ENCODE data around the gene MMS22L. TPM values are rescaled to one million over a fixed set of nuclear protein-coding genes. Genes with fewer than 3 reads are reported as not detected.
"Not testable (repeated sequence)": the region's sequence is repeated elsewhere in the genome, so short reads cannot be mapped to it uniquely, and the experiment has no call there.

Gene MMS22L
- total and polyA plus RNA-seq, 5 donors, result 0.84 to 4.9 (median 3.7) TPM

GRCh38 chr6:97186416-97186999 lies 96.5 kb downstream of the MMS22L start:
- WGBS, result 22% methylated on average over 3 of the region's 3 CpGs
- H3K27ac ChIP-seq (ENCODE audit: low read length), result no peak overlapping the region
- peak; percentile 57 to 60 for ATAC-seq
- DNase-seq, result peak; percentile 47 to 80 (median 71)
- H3K9me3 ChIP-seq (ENCODE audit: control insufficient read depth, low read length), result no peaks in the 10 kb centered on the region
- no peaks in the 10 kb centered on the region for H3K27me3 ChIP-seq (ENCODE audit: control insufficient read depth, insufficient read depth)
- intact Hi-C loops (cut with DNase I), result loop anchor here in 3 of 4 donors (5.0 to 10.0 kb wide), 3 partner anchors 206 to 211 kb away; no protein-coding TSS in a partner anchor
- no peaks in the 10 kb centered on the region for H3K4me1 ChIP-seq (ENCODE audit: control insufficient read depth, insufficient read depth, low read length)
- H3K4me3 ChIP-seq (ENCODE audit: low read length), result no peak overlapping the region

- Histone ChIP-seq H3K4me1 (ENCODE audit: control insufficient read depth, insufficient read depth, low read length) (no peaks in the 10 kb centered on the region), H3K9me3 (ENCODE audit: control insufficient read depth, low read length) (no peaks in the 10 kb centered on the region), H3K4me3 (ENCODE audit: low read length) (no peak overlapping the region), H3K27me3 (ENCODE audit: control insufficient read depth, insufficient read depth) (no peaks in the 10 kb centered on the region), H3K27ac (ENCODE audit: low read length) (no peak overlapping the region)
- intact Hi-C loops (cut with DNase I), result no loop called here
- WGBS, result 85% methylated on average over 3 of the region's 3 CpGs
- ATAC-seq (no peak), DNase-seq (no peak)
Measured at GRCh38 chr6:97177905-97178304, 105.1 kb downstream of the MMS22L start.

GRCh38 chr6:97176468-97176867 lies 106.5 kb downstream of the MMS22L start:
- intact Hi-C loops (cut with DNase I), result no loop called here
- no peaks in the 10 kb centered on the region for H3K4me1 ChIP-seq (ENCODE audit: control insufficient read depth, insufficient read depth, low read length)
- DNase-seq (no peak), ATAC-seq (no peak)
- H3K27me3 ChIP-seq (ENCODE audit: control insufficient read depth, insufficient read depth), result no peaks in the 10 kb centered on the region
- 75% methylated on average over 2 of the region's 2 CpGs for WGBS
- no peaks in the 10 kb centered on the region for H3K9me3 ChIP-seq (ENCODE audit: control insufficient read depth, low read length)
- H3K4me3 ChIP-seq (ENCODE audit: low read length), result no peak overlapping the region
- H3K27ac ChIP-seq (ENCODE audit: low read length), result no peak overlapping the region

- no peak for ATAC-seq
- H3K27ac ChIP-seq (ENCODE audit: low read length), result no peak overlapping the region
- no peaks in the 10 kb centered on the region for H3K4me1 ChIP-seq (ENCODE audit: control insufficient read depth, insufficient read depth, low read length)
- H3K9me3 ChIP-seq (ENCODE audit: control insufficient read depth, low read length), result no peaks in the 10 kb centered on the region
- H3K4me3 ChIP-seq (ENCODE audit: low read length), result no peak overlapping the region
- WGBS, result 78% methylated on average over 4 of the region's 4 CpGs
- DNase-seq, result no peak
- no peaks in the 10 kb centered on the region for H3K27me3 ChIP-seq (ENCODE audit: control insufficient read depth, insufficient read depth)
- intact Hi-C loops (cut with DNase I), result no loop called here
Measured at GRCh38 chr6:97175806-97176205, 107.2 kb downstream of the MMS22L start.

- WGBS, result 98% methylated on average over 2 of the region's 2 CpGs
- DNase-seq (no peak), ATAC-seq (no peak)
- H3K27me3 ChIP-seq (ENCODE audit: control insufficient read depth, insufficient read depth), result no peaks in the 10 kb centered on the region
- no peaks in the 10 kb centered on the region for H3K4me1 ChIP-seq (ENCODE audit: control insufficient read depth, insufficient read depth, low read length)
- no peak overlapping the region for H3K27ac ChIP-seq (ENCODE audit: low read length)
- intact Hi-C loops (cut with DNase I), result no loop called here
- H3K4me3 ChIP-seq (ENCODE audit: low read length), result no peak overlapping the region
- H3K9me3 ChIP-seq (ENCODE audit: control insufficient read depth, low read length), result no peaks in the 10 kb centered on the region
Measured at GRCh38 chr6:97174471-97174870, 108.5 kb downstream of the MMS22L start.

GRCh38 chr6:97160280-97160679 lies 122.7 kb downstream of the MMS22L start:
- no peaks in the 10 kb centered on the region for H3K9me3 ChIP-seq (ENCODE audit: control insufficient read depth, low read length)
- no peak overlapping the region for H3K27ac ChIP-seq (ENCODE audit: low read length)
- H3K27me3 ChIP-seq (ENCODE audit: control insufficient read depth, insufficient read depth), result no peaks in the 10 kb centered on the region
- no peak for DNase-seq
- H3K4me3 ChIP-seq (ENCODE audit: low read length), result no peak overlapping the region
- H3K4me1 ChIP-seq (ENCODE audit: control insufficient read depth, insufficient read depth, low read length), result no peaks in the 10 kb centered on the region
- intact Hi-C loops (cut with DNase I), result no loop called here
- ATAC-seq, result no peak

GRCh38 chr6:97155447-97155846 lies 127.6 kb downstream of the MMS22L start:
- intact Hi-C loops (cut with DNase I); DNase-seq; H3K4me3 ChIP-seq (ENCODE audit: low read length); ATAC-seq; H3K27ac ChIP-seq (ENCODE audit: low read length); H3K9me3 ChIP-seq (ENCODE audit: control insufficient read depth, low read length); H3K27me3 ChIP-seq (ENCODE audit: control insufficient read depth, insufficient read depth); H3K4me1 ChIP-seq (ENCODE audit: control insufficient read depth, insufficient read depth, low read length): not testable (repeated sequence)
- 98% methylated on average over 5 of the region's 5 CpGs for WGBS

GRCh38 chr6:97154015-97154414 lies 129.0 kb downstream of the MMS22L start:
- intact Hi-C loops (cut with DNase I), result no loop called here
- 93% methylated on average over 3 of the region's 3 CpGs for WGBS
- H3K27ac ChIP-seq (ENCODE audit: low read length), result no peak overlapping the region
- H3K27me3 ChIP-seq (ENCODE audit: control insufficient read depth, insufficient read depth), result no peaks in the 10 kb centered on the region
- H3K9me3 ChIP-seq (ENCODE audit: control insufficient read depth, low read length), result no peaks in the 10 kb centered on the region
- H3K4me3 ChIP-seq (ENCODE audit: low read length), result no peak overlapping the region
- ATAC-seq (no peak), DNase-seq (no peak)
- no peaks in the 10 kb centered on the region for H3K4me1 ChIP-seq (ENCODE audit: control insufficient read depth, insufficient read depth, low read length)

GRCh38 chr6:97151601-97152000 lies 131.4 kb downstream of the MMS22L start:
- no peaks in the 10 kb centered on the region for H3K4me1 ChIP-seq (ENCODE audit: control insufficient read depth, insufficient read depth, low read length)
- intact Hi-C loops (cut with DNase I), result no loop called here
- H3K4me3 ChIP-seq (ENCODE audit: low read length), result no peak overlapping the region
- no peak overlapping the region for H3K27ac ChIP-seq (ENCODE audit: low read length)
- no peaks in the 10 kb centered on the region for H3K27me3 ChIP-seq (ENCODE audit: control insufficient read depth, insufficient read depth)
- no peaks in the 10 kb centered on the region for H3K9me3 ChIP-seq (ENCODE audit: control insufficient read depth, low read length)
- ATAC-seq, result no peak
- no peak for DNase-seq

GRCh38 chr6:97150932-97151331 lies 132.1 kb downstream of the MMS22L start:
- WGBS, result 98% methylated on average over 3 of the region's 3 CpGs
- no peaks in the 10 kb centered on the region for H3K27me3 ChIP-seq (ENCODE audit: control insufficient read depth, insufficient read depth)
- DNase-seq (no peak), ATAC-seq (no peak)
- no peak overlapping the region for H3K4me3 ChIP-seq (ENCODE audit: low read length)
- intact Hi-C loops (cut with DNase I), result no loop called here
- H3K9me3 ChIP-seq (ENCODE audit: control insufficient read depth, low read length), result no peaks in the 10 kb centered on the region
- H3K27ac ChIP-seq (ENCODE audit: low read length), result no peak overlapping the region
- no peaks in the 10 kb centered on the region for H3K4me1 ChIP-seq (ENCODE audit: control insufficient read depth, insufficient read depth, low read length)

GRCh38 chr6:97147421-97147820 lies 135.6 kb downstream of the MMS22L start:
- no peak for ATAC-seq
- no peak overlapping the region for H3K4me3 ChIP-seq (ENCODE audit: low read length)
- intact Hi-C loops (cut with DNase I), result no loop called here
- H3K27me3 ChIP-seq (ENCODE audit: control insufficient read depth, insufficient read depth), result no peaks in the 10 kb centered on the region
- no peak overlapping the region for H3K27ac ChIP-seq (ENCODE audit: low read length)
- no peaks in the 10 kb centered on the region for H3K9me3 ChIP-seq (ENCODE audit: control insufficient read depth, low read length)
- 100% methylated on average over 1 of the region's 1 CpG for WGBS
- no peaks in the 10 kb centered on the region for H3K4me1 ChIP-seq (ENCODE audit: control insufficient read depth, insufficient read depth, low read length)
- no peak for DNase-seq

GRCh38 chr6:97145691-97146090 lies 137.3 kb downstream of the MMS22L start:
- H3K4me3 ChIP-seq (ENCODE audit: low read length), result no peak overlapping the region
- ATAC-seq (no peak), DNase-seq (no peak)
- 93% methylated on average over 1 of the region's 1 CpG for WGBS
- intact Hi-C loops (cut with DNase I), result no loop called here
- H3K27me3 ChIP-seq (ENCODE audit: control insufficient read depth, insufficient read depth), result no peaks in the 10 kb centered on the region
- H3K27ac ChIP-seq (ENCODE audit: low read length), result no peak overlapping the region
- no peaks in the 10 kb centered on the region for H3K9me3 ChIP-seq (ENCODE audit: control insufficient read depth, low read length)
- H3K4me1 ChIP-seq (ENCODE audit: control insufficient read depth, insufficient read depth, low read length), result no peaks in the 10 kb centered on the region

Measured in right cardiac atrium (tissue), 5 donors.